ENCODE data around the gene CLK4.

DNA sequence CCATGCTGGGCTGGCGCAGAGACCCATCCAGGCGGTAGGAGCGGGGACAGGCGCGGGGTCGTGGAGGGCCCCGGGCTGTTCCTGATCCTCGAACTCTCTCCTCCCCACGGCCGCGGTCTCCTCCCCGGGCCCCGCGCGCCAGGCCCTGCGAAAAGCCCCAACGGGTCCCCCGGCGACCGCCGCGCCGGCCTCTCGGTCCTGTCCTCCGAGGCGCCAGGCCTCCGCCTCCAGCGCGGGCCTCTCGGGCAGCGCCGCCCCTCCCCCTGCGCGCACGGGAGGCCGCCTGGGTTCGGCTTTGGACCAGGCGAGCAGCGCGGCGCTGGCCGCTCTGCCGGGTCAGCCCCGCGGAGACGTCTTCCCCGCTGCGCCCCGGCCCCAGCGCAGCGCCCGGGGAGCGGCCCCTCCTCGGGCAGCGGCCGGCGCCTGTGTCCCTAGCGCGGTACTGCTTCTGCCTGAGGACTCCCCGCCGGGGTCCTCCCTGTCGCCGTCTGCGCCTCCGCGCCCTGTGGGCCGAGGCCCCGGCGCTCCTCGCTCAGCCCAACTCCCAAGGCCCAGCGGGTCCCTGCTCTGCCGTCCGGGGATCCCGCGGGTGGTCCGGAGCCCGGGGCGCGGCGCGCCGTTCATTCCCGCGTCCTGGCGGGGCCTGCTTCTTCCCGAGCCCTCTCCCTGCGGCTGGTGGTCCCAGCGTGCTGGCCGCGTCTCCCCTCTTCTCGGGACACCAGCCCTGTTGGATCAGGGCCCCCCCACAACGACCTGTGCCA is 50.1 kb downstream of the CLK4 start:
- TF ChIP-seq, protein P1, sequence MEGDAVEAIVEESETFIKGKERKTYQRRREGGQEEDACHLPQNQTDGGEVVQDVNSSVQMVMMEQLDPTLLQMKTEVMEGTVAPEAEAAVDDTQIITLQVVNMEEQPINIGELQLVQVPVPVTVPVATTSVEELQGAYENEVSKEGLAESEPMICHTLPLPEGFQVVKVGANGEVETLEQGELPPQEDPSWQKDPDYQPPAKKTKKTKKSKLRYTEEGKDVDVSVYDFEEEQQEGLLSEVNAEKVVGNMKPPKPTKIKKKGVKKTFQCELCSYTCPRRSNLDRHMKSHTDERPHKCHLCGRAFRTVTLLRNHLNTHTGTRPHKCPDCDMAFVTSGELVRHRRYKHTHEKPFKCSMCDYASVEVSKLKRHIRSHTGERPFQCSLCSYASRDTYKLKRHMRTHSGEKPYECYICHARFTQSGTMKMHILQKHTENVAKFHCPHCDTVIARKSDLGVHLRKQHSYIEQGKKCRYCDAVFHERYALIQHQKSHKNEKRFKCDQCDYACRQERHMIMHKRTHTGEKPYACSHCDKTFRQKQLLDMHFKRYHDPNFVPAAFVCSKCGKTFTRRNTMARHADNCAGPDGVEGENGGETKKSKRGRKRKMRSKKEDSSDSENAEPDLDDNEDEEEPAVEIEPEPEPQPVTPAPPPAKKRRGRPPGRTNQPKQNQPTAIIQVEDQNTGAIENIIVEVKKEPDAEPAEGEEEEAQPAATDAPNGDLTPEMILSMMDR (IDR thresholded peaks at IDR 0.05), result no peak
- TF ChIP-seq POLR2A (IDR thresholded peaks at IDR 0.05) (no peak), EP300 (IDR thresholded peaks at IDR 0.05) (no peak), POLR2AphosphoS5 (IDR thresholded peaks at IDR 0.05) (no peak)

Data from suprapubic skin (tissue), 4 donors.